GM12878 (cell line): ENCODE results near the gene GDAP2. TPM values are rescaled to one million over a fixed set of nuclear protein-coding genes. Genes with fewer than 3 reads are reported as not detected.

Source experiments
- ATAC-seq: fragments of 200-7000 bp; cut with Tn5 transposase; 3 replicates; pipeline ENCODE4 v1.9.1; 2020; ENCODE audit warnings: mild to moderate bottlenecking, moderate library complexity
- BruUV-seq: library from RNA; stranded (reverse); fragments of 400-500 nt; replicated peaks from 2 replicates; lab custom pipeline; 2021; lab: Mats Ljungman, UMichigan
- CTCF ChIA-PET: fragments of 300-600 bp; sonication (Branson Sonifier 250); formaldehyde crosslinking; extraction: SDS; loops from one replicate; lab custom pipeline; 2021; ENCODE audit warnings: inconsistent platforms; lab: Yijun Ruan, JAX
- POLR2A ChIA-PET: fragments of 350-600 bp; formaldehyde crosslinking; extraction: SDS; loops from one replicate; lab custom pipeline; 2021; ENCODE audit warnings: inconsistent platforms; lab: Charles Lee
- RAD21 ChIA-PET: fragments of 300-600 bp; sonication (Branson Sonifier 250); formaldehyde crosslinking; loops from one replicate; lab custom pipeline; 2023; ENCODE audit warnings: antibody characterized with exemption; ENCODE audit not compliant: unreplicated experiment; lab: Charles Lee
- SMC1A ChIA-PET: fragments of 300-600 bp; sonication (Branson Sonifier 250); formaldehyde crosslinking; loops from one replicate; lab custom pipeline; 2023; ENCODE audit not compliant: unreplicated experiment, uncharacterized antibody; lab: Charles Lee
- DNase-seq: peaks from one replicate; pipeline ENCODE4 v3.0.0-alpha.2; 2011; ENCODE audit warnings: low read depth, low spot score
- FAIRE-seq: peaks from 3 replicates; lab custom pipeline; 2011; peaks lifted over from hg19 to GRCh38; lab: Jason Lieb, UNC
- H2AFZ ChIP-seq: 2 replicates; pipeline ENCODE4 v1.6.0; 2011; ENCODE audit warnings: low read depth, low read length, control low read depth; ENCODE audit not compliant: control insufficient read depth
- H3K27ac ChIP-seq: 2 replicates; pipeline ENCODE4 v1.5.1; 2011; ENCODE audit warnings: control low read depth; ENCODE audit not compliant: control insufficient read depth, insufficient read depth
- H3K27me3 ChIP-seq, 2 experiments: replicated peaks in 1 of 2; 2 replicates each; pipeline versions ENCODE4 v1.6.0 to v1.6.1; 2011; ENCODE audit warnings: low read length in 1 of 2; ENCODE audit not compliant: control insufficient read depth in 2 of 2, insufficient read depth in 2 of 2
- H3K36me3 ChIP-seq, 2 experiments: 2 replicates each; pipeline ENCODE4 v1.5.1; 2011; ENCODE audit warnings: low read length in 1 of 2; ENCODE audit not compliant: control insufficient read depth in 2 of 2, insufficient read depth in 2 of 2
- H3K4me1 ChIP-seq: 2 replicates; pipeline ENCODE4 v1.6.1; 2011; ENCODE audit warnings: mild to moderate bottlenecking, low read length, moderate library complexity, mixed read lengths; ENCODE audit not compliant: control insufficient read depth, insufficient read depth
- H3K4me2 ChIP-seq: 2 replicates; pipeline ENCODE4 v1.6.0; 2011; ENCODE audit warnings: control low read depth; ENCODE audit not compliant: control insufficient read depth, insufficient read depth
- H3K4me3 ChIP-seq: fragments of 200-600 bp; sonication (generic); 2 replicates; pipeline ENCODE4 v1.5.1; 2016
- H3K79me2 ChIP-seq: 2 replicates; pipeline ENCODE4 v1.6.0; 2011; ENCODE audit warnings: low read length; ENCODE audit not compliant: control insufficient read depth, insufficient read depth
- H3K9ac ChIP-seq: 2 replicates; pipeline ENCODE4 v1.8.0; 2011; ENCODE audit warnings: low read length, control low read depth, mixed read lengths; ENCODE audit not compliant: control insufficient read depth, insufficient read depth
- H3K9me3 ChIP-seq: replicated peaks from 3 replicates; pipeline ENCODE4 v1.5.1; 2011; ENCODE audit warnings: mild to moderate bottlenecking, low read length; ENCODE audit not compliant: control insufficient read depth, insufficient read depth
- H4K20me1 ChIP-seq: 2 replicates; pipeline ENCODE4 v1.6.0; 2011; ENCODE audit not compliant: control insufficient read depth, insufficient read depth
- EGR1 ChIP-seq, 2 experiments: IDR thresholded peaks; 1 replicate in 1 of 2; 2 replicates in 1 of 2; pipeline ENCODE4 v1.6.1; 2011 to 2012; ENCODE audit warnings: low read depth in 2 of 2, low read length in 2 of 2, borderline replicate concordance in 1 of 2, mild to moderate bottlenecking in 1 of 2, moderate library complexity in 1 of 2
- HSF1 ChIP-seq: fragments of 150-350 bp; IDR thresholded peaks from 2 replicates; pipeline ENCODE4 v1.6.1; 2014; ENCODE audit warnings: mild to moderate bottlenecking, low read depth, low read length
- KDM1A ChIP-seq: fragments of 200-600 bp; sonication (generic); IDR thresholded peaks from 2 replicates; pipeline ENCODE4 v1.6.1; 2016; ENCODE audit warnings: borderline replicate concordance
- RAD51 ChIP-seq: fragments of 450-650 bp; IDR thresholded peaks from 2 replicates; pipeline ENCODE4 v1.6.1; 2016; ENCODE audit warnings: moderate library complexity, mild to moderate bottlenecking, inconsistent platforms
- ZNF274 ChIP-seq: IDR thresholded peaks from one replicate; pipeline ENCODE4 v1.8.0; 2011; ENCODE audit not compliant: insufficient read length, insufficient read depth
- WGBS: methylation state at CpG from one replicate; pipeline ENCODE4 v1.1.6; 2016; ENCODE audit warnings: low lambda C conversion rate; ENCODE audit not compliant: insufficient replicate concordance, insufficient coverage; ENCODE audit errors: missing lambda C conversion rate; 5-methylcytosine and 5-hydroxymethylcytosine counted together
- in situ Hi-C: fragments of 300-500 bp; cut with MboI; formaldehyde crosslinking; loops from 9 replicates; pipeline ENCODE4 v1.14.3; 2018; ENCODE audit warnings: mixed read lengths
- intact Hi-C: fragments of 100-400 bp; cut with micrococcal nuclease; formaldehyde crosslinking; loops from one replicate; pipeline ENCODE4 v1.14.2; 2022; ENCODE audit not compliant: unreplicated experiment
- polyA plus RNA-seq, 11 experiments: library from polyadenylated mRNA; depleted of rRNA in 4 of 11; unstranded in 6 of 11; stranded (reverse) in 5 of 11; fragments of >200 nt; fragmentation: Nextera tagmentation in 4 of 11; fragmentation: Illumina TruSeq in 1 of 11; extraction: Ambion mirVana in 4 of 11; extraction: Trizol in 1 of 11; gene quantifications; 1 replicate in 1 of 11; 2 replicates in 10 of 11; pipeline versions ENCODE4 v1.2.1 to v1.2.3, GENCODE V29; 2011 to 2016; ENCODE audit warnings: inconsistent platforms in 2 of 11, missing spikeins in 2 of 11, low read depth in 1 of 11
- total RNA-seq, 4 experiments: library from RNA; depleted of rRNA in 3 of 4; stranded (reverse); fragments of >200 nt in 3 of 4; fragmentation: Illumina TruSeq in 1 of 4; extraction: Trizol in 1 of 4; gene quantifications; 2 replicates each; pipeline versions ENCODE4 v1.2.1 to v1.2.3, GENCODE V29; 2013 to 2021
- TF ChIP-seq, protein P1 (sequence below): fragments of 450-650 bp; IDR thresholded peaks from 2 replicates; pipeline ENCODE4 v1.6.1; 2014; ENCODE audit warnings: mild to moderate bottlenecking
- TF ChIP-seq, protein P2 (sequence below): fragments of 450-650 bp; IDR thresholded peaks from 2 replicates; pipeline ENCODE4 v1.6.1; 2017; ENCODE audit warnings: borderline replicate concordance
- TF ChIP-seq, protein P3 (sequence below): fragments of 450-650 bp; IDR thresholded peaks from 2 replicates; pipeline ENCODE4 v1.6.1; 2017; ENCODE audit warnings: mild to moderate bottlenecking, moderate library complexity

GDAP2 gene
- total and polyA plus RNA-seq, 10 of the 15 experiments (the other 5 are each of a cell fraction or from before 2014, with no cell fraction given) = 2.6 to 19.2 (median 11.4) TPM

DNA sequence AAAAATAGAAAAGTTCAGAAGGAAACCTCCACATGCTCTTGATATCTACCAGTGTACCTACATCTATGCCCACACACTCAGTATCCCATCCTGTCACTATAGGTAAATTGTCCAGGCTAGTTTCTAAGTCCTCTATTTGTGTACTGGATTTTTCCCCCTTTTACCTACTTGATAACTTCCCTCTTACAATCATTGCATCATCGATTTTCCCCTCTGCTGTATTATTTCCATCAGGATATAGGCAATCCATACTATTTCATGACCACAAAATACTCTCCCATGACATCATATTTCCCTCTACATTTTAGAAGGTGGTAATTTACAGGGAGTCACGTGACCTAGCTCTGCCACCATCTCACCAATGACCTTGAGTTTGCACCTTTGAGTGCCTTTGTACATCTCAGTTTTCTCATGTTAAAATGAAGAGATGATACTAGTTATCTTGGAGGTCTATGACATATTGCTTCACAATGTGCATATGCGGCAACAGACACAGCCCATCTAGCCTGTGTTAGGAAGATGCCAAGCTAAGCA lies 88.2 kb downstream of the GDAP2 start:
- no peak overlapping the region for H3K4me2 ChIP-seq
- in situ Hi-C loops = no loop called here
- H2AFZ ChIP-seq = no peak overlapping the region
- no peak for ATAC-seq
- H3K36me3 ChIP-seq = no peaks in the 10 kb centered on the region
- no peak overlapping the region for H3K9ac ChIP-seq
- H3K9me3 ChIP-seq = no peaks in the 10 kb centered on the region; the same call in 2 of the 3 replicates
- ChIA-PET CTCF (no interaction called here), POLR2A (no interaction called here), SMC1A (no interaction called here), RAD21 (no interaction called here)
- H3K4me1 ChIP-seq = no peaks in the 10 kb centered on the region
- no peak overlapping the region for H3K4me3 ChIP-seq
- WGBS = 33% methylated on average over 3 of the region's 3 CpGs
- H3K79me2 ChIP-seq = no peaks in the 10 kb centered on the region
- no peak for FAIRE-seq
- BruUV-seq = no TSS peak
- no peaks in the 10 kb centered on the region for H3K27me3 ChIP-seq
- intact Hi-C loops = no loop called here
- no peak for DNase-seq
- no peak overlapping the region for H3K27ac ChIP-seq
- no peaks in the 10 kb centered on the region for H4K20me1 ChIP-seq
- TF ChIP-seq RAD51 = peak; percentile 38; the same call in 1 of the 2 replicates
- TF ChIP-seq, protein P1, sequence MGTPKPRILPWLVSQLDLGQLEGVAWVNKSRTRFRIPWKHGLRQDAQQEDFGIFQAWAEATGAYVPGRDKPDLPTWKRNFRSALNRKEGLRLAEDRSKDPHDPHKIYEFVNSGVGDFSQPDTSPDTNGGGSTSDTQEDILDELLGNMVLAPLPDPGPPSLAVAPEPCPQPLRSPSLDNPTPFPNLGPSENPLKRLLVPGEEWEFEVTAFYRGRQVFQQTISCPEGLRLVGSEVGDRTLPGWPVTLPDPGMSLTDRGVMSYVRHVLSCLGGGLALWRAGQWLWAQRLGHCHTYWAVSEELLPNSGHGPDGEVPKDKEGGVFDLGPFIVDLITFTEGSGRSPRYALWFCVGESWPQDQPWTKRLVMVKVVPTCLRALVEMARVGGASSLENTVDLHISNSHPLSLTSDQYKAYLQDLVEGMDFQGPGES = no peak
- TF ChIP-seq, protein P2, sequence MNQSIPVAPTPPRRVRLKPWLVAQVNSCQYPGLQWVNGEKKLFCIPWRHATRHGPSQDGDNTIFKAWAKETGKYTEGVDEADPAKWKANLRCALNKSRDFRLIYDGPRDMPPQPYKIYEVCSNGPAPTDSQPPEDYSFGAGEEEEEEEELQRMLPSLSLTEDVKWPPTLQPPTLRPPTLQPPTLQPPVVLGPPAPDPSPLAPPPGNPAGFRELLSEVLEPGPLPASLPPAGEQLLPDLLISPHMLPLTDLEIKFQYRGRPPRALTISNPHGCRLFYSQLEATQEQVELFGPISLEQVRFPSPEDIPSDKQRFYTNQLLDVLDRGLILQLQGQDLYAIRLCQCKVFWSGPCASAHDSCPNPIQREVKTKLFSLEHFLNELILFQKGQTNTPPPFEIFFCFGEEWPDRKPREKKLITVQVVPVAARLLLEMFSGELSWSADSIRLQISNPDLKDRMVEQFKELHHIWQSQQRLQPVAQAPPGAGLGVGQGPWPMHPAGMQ = no peak
- TF ChIP-seq KDM1A = no peak

GRCh38 chr1:117838911-117839310 lies 90.5 kb downstream of the GDAP2 start:
- no TSS peak for BruUV-seq
- no peak overlapping the region for H3K9ac ChIP-seq
- POLR2A ChIA-PET = no interaction called here
- no peaks in the 10 kb centered on the region for H3K36me3 ChIP-seq
- H2AFZ ChIP-seq = no peak overlapping the region
- intact Hi-C loops (no loop called here), in situ Hi-C loops (no loop called here)
- RAD21 ChIA-PET = no interaction called here
- no peak for FAIRE-seq
- H3K27me3 ChIP-seq = no peaks in the 10 kb centered on the region
- SMC1A ChIA-PET = no interaction called here
- WGBS = 82% methylated on average over 3 of the region's 3 CpGs
- no peak overlapping the region for H3K4me3 ChIP-seq
- no peak overlapping the region for H3K4me2 ChIP-seq
- H4K20me1 ChIP-seq = no peaks in the 10 kb centered on the region
- H3K27ac ChIP-seq = no peak overlapping the region
- DNase-seq = no peak
- H3K79me2 ChIP-seq = no peaks in the 10 kb centered on the region
- H3K9me3 ChIP-seq = no peaks in the 10 kb centered on the region; the same call in 2 of the 3 replicates
- CTCF ChIA-PET = interaction anchor here (0.7 kb wide), 1 partner anchor 519 kb away, joined by 3 read pairs; no protein-coding TSS in a partner anchor
- H3K4me1 ChIP-seq = no peaks in the 10 kb centered on the region
- ATAC-seq = no peak
- TF ChIP-seq ZNF274 (no peak), HSF1 (no peak), EGR1 (IDR thresholded peaks at IDR 0.05; ENCODE audit: borderline replicate concordance in 1 of 2, low read depth in 2 of 2, low read length in 2 of 2) (no peak)
- TF ChIP-seq, protein P3, sequence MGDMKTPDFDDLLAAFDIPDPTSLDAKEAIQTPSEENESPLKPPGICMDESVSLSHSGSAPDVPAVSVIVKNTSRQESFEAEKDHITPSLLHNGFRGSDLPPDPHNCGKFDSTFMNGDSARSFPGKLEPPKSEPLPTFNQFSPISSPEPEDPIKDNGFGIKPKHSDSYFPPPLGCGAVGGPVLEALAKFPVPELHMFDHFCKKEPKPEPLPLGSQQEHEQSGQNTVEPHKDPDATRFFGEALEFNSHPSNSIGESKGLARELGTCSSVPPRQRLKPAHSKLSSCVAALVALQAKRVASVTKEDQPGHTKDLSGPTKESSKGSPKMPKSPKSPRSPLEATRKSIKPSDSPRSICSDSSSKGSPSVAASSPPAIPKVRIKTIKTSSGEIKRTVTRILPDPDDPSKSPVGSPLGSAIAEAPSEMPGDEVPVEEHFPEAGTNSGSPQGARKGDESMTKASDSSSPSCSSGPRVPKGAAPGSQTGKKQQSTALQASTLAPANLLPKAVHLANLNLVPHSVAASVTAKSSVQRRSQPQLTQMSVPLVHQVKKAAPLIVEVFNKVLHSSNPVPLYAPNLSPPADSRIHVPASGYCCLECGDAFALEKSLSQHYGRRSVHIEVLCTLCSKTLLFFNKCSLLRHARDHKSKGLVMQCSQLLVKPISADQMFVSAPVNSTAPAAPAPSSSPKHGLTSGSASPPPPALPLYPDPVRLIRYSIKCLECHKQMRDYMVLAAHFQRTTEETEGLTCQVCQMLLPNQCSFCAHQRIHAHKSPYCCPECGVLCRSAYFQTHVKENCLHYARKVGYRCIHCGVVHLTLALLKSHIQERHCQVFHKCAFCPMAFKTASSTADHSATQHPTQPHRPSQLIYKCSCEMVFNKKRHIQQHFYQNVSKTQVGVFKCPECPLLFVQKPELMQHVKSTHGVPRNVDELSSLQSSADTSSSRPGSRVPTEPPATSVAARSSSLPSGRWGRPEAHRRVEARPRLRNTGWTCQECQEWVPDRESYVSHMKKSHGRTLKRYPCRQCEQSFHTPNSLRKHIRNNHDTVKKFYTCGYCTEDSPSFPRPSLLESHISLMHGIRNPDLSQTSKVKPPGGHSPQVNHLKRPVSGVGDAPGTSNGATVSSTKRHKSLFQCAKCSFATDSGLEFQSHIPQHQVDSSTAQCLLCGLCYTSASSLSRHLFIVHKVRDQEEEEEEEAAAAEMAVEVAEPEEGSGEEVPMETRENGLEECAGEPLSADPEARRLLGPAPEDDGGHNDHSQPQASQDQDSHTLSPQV = no peak
